Activated naive CD4-positive, alpha-beta T cell treated with anti-CD3 and anti-CD28 coated beads, Interleukin-2, amount 50 U/mL, for 24 hours (primary cell): ENCODE results near the gene CNTN5.

ENCODE experiments used
- H3K27ac Mint-ChIP-seq: one replicate; pipeline ENCODE4 v1.8.0; 2021; ENCODE audit warnings: mild to moderate bottlenecking, mixed read lengths
- H3K27me3 Mint-ChIP-seq: one replicate; pipeline ENCODE4 v1.8.0; 2021; ENCODE audit warnings: mixed read lengths
- H3K36me3 Mint-ChIP-seq: one replicate; pipeline ENCODE4 v1.8.0; 2021; ENCODE audit warnings: mixed read lengths
- H3K4me1 Mint-ChIP-seq: one replicate; pipeline ENCODE4 v1.8.0; 2021; ENCODE audit warnings: mixed read lengths
- H3K4me3 Mint-ChIP-seq: one replicate; pipeline ENCODE4 v1.8.0; 2021; ENCODE audit warnings: mild to moderate bottlenecking, mixed read lengths
- H3K9me3 Mint-ChIP-seq: one replicate; pipeline ENCODE4 v1.8.0; 2021; ENCODE audit warnings: mixed read lengths

The CNTN5 gene

DNA sequence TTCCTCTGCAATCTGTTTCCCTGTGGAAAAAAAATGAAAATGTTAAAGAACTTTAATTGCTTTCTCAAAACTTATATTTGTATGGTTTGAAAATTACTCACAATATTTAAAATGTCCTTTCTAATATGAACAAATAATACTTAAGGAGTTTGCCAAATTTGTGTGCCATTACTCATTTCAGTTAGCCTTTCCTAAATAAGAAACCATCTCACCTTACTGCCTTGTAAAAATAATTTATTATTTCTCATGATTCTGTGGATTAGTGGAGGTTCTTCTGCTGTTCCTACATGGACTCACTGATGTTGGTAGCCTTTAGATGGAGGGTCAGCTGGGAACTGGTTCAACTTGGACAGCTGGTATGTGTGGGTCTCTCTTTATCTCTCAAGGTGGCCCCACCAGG, 428.6 kb downstream of the CNTN5 start:
- Mint-ChIP-seq H3K27me3 (no peaks in the 10 kb centered on the region), H3K36me3 (no peaks in the 10 kb centered on the region), H3K4me1 (no peaks in the 10 kb centered on the region), H3K27ac (no peak overlapping the region), H3K9me3 (peaks cover 7% of the 10 kb centered on the region), H3K4me3 (no peak overlapping the region)

DNA sequence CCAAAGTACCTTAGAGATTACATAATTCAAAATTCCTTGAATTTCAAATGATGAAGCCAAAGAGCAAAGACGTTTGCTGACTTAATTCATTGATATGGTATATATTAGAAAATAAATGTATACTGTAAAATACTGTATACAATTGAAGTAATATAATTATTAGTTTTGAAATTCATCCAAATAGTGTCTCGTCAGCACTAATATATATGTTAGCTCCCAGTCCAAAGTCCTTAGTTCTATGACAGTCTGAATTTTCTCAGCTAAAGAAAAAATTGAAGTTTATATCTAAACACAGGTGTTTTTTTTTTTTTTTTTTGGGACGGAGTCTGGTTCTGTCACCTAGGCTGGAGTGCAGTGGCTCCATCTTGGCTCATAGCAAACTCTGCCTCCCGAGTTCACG, 431.3 kb downstream of the CNTN5 start:
- peaks cover 8% of the 10 kb centered on the region for H3K9me3 Mint-ChIP-seq
- no peak overlapping the region for H3K4me3 Mint-ChIP-seq
- H3K27ac Mint-ChIP-seq = no peak overlapping the region
- no peaks in the 10 kb centered on the region for H3K36me3 Mint-ChIP-seq
- H3K27me3 Mint-ChIP-seq = no peaks in the 10 kb centered on the region
- H3K4me1 Mint-ChIP-seq = no peaks in the 10 kb centered on the region

- H3K36me3 Mint-ChIP-seq = no peaks in the 10 kb centered on the region
- no peak overlapping the region for H3K4me3 Mint-ChIP-seq
- H3K27ac Mint-ChIP-seq = no peak overlapping the region
- no peaks in the 10 kb centered on the region for H3K4me1 Mint-ChIP-seq
- H3K9me3 Mint-ChIP-seq = peaks cover 5% of the 10 kb centered on the region
- no peaks in the 10 kb centered on the region for H3K27me3 Mint-ChIP-seq
Observed at GRCh38 chr11:99461913-99462312, 441.2 kb downstream of the CNTN5 start.

GRCh38 chr11:99464985-99465384, 444.2 kb downstream of the CNTN5 start:
- no peak overlapping the region for H3K4me3 Mint-ChIP-seq
- H3K27ac Mint-ChIP-seq = no peak overlapping the region
- peaks cover 6% of the 10 kb centered on the region for H3K9me3 Mint-ChIP-seq
- no peaks in the 10 kb centered on the region for H3K27me3 Mint-ChIP-seq
- H3K36me3 Mint-ChIP-seq = no peaks in the 10 kb centered on the region
- H3K4me1 Mint-ChIP-seq = no peaks in the 10 kb centered on the region

- H3K4me1 Mint-ChIP-seq = no peaks in the 10 kb centered on the region
- H3K27ac Mint-ChIP-seq = no peak overlapping the region
- no peak overlapping the region for H3K4me3 Mint-ChIP-seq
- H3K27me3 Mint-ChIP-seq = no peaks in the 10 kb centered on the region
- peaks cover 12% of the 10 kb centered on the region for H3K9me3 Mint-ChIP-seq
- no peaks in the 10 kb centered on the region for H3K36me3 Mint-ChIP-seq
Observed at GRCh38 chr11:99489581-99489980, 468.8 kb downstream of the CNTN5 start.

DNA sequence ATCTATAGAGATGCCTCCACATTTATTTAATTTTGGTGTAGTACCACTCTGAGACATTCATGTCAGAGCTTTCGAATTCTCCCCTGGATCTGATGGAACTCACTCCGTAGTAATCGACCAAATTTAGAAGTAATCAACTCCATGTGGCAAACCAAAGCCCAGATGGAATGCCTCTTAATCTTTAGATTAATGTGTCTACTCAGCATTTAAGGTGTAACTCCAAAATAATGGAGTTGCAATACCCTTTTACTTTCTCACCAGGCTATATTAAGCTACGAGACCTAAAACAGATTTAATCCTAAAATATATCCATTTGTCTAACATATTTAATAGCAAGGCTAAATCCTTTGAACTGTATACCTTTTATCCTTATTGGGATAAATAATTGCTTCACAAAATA, 473.3 kb downstream of the CNTN5 start:
- Mint-ChIP-seq H3K4me3 (no peak overlapping the region), H3K36me3 (no peaks in the 10 kb centered on the region), H3K9me3 (peaks cover 12% of the 10 kb centered on the region), H3K27ac (no peak overlapping the region), H3K4me1 (no peaks in the 10 kb centered on the region), H3K27me3 (no peaks in the 10 kb centered on the region)

GRCh38 chr11:99501655-99502054, 480.9 kb downstream of the CNTN5 start:
- Mint-ChIP-seq H3K4me1 (no peaks in the 10 kb centered on the region), H3K36me3 (no peaks in the 10 kb centered on the region), H3K4me3 (no peak overlapping the region), H3K9me3 (peaks cover 16% of the 10 kb centered on the region), H3K27me3 (no peaks in the 10 kb centered on the region), H3K27ac (no peak overlapping the region)

DNA sequence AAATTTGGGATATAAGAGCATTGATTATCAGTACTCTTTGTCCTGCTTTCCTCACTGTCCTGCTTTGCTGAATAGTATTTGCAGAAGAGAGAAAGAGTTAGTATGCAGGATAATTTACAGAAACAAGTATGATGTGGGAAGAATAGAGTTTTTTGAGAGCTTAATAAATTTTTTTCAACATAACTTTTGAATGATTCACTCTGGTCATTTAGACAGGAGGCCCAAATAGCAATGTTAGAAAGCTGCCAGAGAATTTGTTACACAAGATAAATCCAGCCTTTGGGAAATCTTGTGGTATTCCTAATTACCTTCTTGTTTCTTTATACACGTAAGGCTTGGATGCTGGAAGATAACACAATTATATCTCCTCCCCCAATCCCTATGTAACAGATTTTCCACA, 484.6 kb downstream of the CNTN5 start:
- Mint-ChIP-seq H3K4me1 (no peaks in the 10 kb centered on the region), H3K9me3 (peaks cover 10% of the 10 kb centered on the region), H3K4me3 (no peak overlapping the region), H3K27me3 (no peaks in the 10 kb centered on the region), H3K27ac (no peak overlapping the region), H3K36me3 (no peaks in the 10 kb centered on the region)

DNA sequence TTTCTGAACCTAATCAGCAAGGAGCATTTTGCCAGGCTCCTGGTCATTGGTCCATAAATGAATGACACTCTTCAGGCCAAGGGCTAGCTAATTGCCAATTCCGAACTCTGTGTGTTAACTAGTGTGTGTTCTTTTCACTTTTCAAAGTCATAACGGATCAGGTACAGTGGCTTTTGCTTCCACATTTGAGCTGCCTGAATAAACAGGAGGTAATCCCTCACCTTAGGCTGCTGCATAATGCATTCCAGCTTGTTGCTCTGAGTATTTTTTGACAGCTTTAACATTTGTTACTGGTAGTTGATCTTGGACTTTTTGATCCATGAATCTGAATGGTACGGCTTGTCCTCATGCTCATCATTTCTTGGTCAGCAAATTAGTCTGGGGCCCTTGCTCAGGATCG, 485.1 kb downstream of the CNTN5 start:
- Mint-ChIP-seq H3K27me3 (no peaks in the 10 kb centered on the region), H3K9me3 (peaks cover 8% of the 10 kb centered on the region), H3K27ac (no peak overlapping the region), H3K4me1 (no peaks in the 10 kb centered on the region), H3K36me3 (no peaks in the 10 kb centered on the region), H3K4me3 (no peak overlapping the region)

- Mint-ChIP-seq H3K36me3 (no peaks in the 10 kb centered on the region), H3K4me1 (no peaks in the 10 kb centered on the region), H3K4me3 (no peak overlapping the region), H3K27ac (no peak overlapping the region), H3K27me3 (no peaks in the 10 kb centered on the region), H3K9me3 (no peaks in the 10 kb centered on the region)
Observed at GRCh38 chr11:99509863-99510262, 489.1 kb downstream of the CNTN5 start.

DNA sequence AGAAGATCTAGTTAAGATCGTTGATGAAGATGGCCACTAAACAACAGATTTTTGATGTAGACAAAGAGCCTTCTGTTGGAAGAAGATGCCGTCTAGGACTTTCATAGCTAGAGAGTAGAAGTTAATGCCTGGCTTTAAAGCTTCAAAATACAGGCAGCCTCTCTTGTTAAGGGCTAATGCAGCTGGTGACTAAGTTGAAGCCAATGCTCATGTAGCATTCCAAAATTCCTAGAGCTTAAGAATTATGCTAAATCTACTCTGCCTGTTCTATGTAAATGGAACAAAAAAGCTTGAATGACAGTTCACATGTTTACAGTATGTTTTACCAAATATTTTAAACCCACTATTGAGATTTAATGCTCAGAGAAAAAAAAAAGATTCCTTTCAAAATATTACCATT, 492.6 kb downstream of the CNTN5 start:
- Mint-ChIP-seq H3K4me3 (no peak overlapping the region), H3K36me3 (no peaks in the 10 kb centered on the region), H3K4me1 (no peaks in the 10 kb centered on the region), H3K27ac (no peak overlapping the region), H3K27me3 (no peaks in the 10 kb centered on the region), H3K9me3 (no peaks in the 10 kb centered on the region)

DNA sequence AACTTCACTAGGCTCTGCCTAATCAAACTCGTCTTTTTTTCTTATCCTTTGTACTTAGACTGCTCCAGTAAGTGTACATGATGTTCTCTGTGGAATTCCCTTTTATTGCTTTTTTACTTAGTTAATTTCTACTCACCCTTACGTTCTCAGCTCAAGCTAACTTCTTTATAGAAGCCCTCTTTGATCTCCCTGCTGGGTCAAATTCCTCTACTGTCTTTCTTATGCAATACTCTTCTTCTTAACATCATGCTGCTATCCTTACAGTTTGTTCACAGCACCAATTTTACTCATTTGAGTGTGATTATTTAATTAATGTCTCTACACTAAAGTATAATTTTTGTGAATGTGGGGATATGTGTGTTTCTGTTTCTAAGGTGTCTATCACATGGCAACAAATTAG, 498.3 kb downstream of the CNTN5 start:
- no peak overlapping the region for H3K27ac Mint-ChIP-seq
- peaks cover 6% of the 10 kb centered on the region for H3K9me3 Mint-ChIP-seq
- H3K4me1 Mint-ChIP-seq = no peaks in the 10 kb centered on the region
- no peak overlapping the region for H3K4me3 Mint-ChIP-seq
- H3K36me3 Mint-ChIP-seq = no peaks in the 10 kb centered on the region
- no peaks in the 10 kb centered on the region for H3K27me3 Mint-ChIP-seq

- peaks cover 6% of the 10 kb centered on the region for H3K9me3 Mint-ChIP-seq
- no peaks in the 10 kb centered on the region for H3K4me1 Mint-ChIP-seq
- no peak overlapping the region for H3K27ac Mint-ChIP-seq
- H3K36me3 Mint-ChIP-seq = no peaks in the 10 kb centered on the region
- no peak overlapping the region for H3K4me3 Mint-ChIP-seq
- no peaks in the 10 kb centered on the region for H3K27me3 Mint-ChIP-seq
Observed at GRCh38 chr11:99522467-99523173, 501.9 kb downstream of the CNTN5 start.

DNA sequence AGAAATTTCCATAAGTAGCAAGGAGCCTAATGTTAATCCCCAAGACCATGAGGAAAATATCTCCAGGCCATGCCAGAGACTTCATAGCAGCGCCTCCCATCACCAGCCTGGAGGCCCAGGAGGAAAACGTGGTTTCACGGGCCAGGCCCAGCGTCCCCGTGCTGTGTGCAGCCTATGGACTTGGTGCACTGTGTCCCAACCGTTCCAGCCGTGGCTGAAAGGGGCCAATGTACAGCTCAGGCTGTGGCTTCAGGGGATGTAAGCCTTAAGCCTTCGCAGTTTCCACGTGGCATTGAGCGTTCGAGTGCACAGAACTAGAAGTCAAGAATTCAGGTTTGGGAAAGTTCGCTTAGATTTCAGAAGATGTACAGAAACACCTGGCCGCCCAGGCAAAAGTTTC, 510.7 kb downstream of the CNTN5 start:
- H3K9me3 Mint-ChIP-seq = no peaks in the 10 kb centered on the region
- H3K27ac Mint-ChIP-seq = no peak overlapping the region
- H3K36me3 Mint-ChIP-seq = no peaks in the 10 kb centered on the region
- H3K4me1 Mint-ChIP-seq = no peaks in the 10 kb centered on the region
- no peak overlapping the region for H3K4me3 Mint-ChIP-seq
- H3K27me3 Mint-ChIP-seq = no peaks in the 10 kb centered on the region

DNA sequence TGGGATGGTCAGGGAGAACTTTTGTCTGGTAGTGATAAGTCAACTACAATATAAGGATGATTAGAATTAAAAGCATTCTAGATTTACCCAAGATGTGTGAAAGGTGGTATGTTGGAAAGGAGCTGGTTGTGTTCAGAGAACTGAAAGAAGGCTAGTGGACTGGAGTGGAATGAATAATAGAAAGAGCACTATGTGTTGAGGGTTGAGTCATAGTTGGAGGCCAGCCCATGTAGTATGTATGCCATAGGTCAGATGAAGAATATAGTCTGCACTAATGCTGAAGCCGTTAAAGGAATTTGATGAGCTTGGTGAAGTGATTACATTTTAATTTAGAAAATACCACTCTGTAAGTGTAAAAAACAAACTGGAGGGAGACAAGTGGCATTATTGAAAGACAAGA, 514.1 kb downstream of the CNTN5 start:
- Mint-ChIP-seq H3K27ac (no peak overlapping the region), H3K4me3 (no peak overlapping the region), H3K4me1 (no peaks in the 10 kb centered on the region), H3K36me3 (no peaks in the 10 kb centered on the region), H3K9me3 (no peaks in the 10 kb centered on the region), H3K27me3 (no peaks in the 10 kb centered on the region)

DNA sequence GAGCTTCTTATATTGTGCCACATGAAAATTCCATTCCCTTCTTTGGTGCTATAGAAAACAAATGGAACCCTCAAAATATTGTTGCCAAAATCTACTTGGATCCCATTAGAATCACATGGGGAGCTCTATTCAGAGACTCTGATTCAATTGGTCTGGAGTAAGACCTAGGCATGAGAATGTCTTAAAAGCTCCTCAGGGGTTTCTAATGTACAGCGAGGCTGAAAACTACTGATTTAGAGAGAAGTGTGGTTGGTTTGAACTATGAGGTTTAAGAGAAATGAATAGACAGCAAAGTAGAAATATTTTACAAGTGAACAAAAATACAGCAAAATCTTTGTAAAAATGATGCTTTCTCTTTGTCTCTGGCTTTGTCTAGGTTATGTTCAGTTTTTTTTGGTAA, 514.7 kb downstream of the CNTN5 start:
- no peak overlapping the region for H3K27ac Mint-ChIP-seq
- no peak overlapping the region for H3K4me3 Mint-ChIP-seq
- H3K9me3 Mint-ChIP-seq = no peaks in the 10 kb centered on the region
- H3K27me3 Mint-ChIP-seq = no peaks in the 10 kb centered on the region
- H3K36me3 Mint-ChIP-seq = no peaks in the 10 kb centered on the region
- H3K4me1 Mint-ChIP-seq = no peaks in the 10 kb centered on the region

- H3K9me3 Mint-ChIP-seq = no peaks in the 10 kb centered on the region
Observed at GRCh38 chr11:99535819-99536218, 515.1 kb downstream of the CNTN5 start.

More at GRCh38 chr11:99535819-99536218, 515.1 kb downstream of the CNTN5 start:
- Mint-ChIP-seq H3K4me1 (no peaks in the 10 kb centered on the region), H3K27me3 (no peaks in the 10 kb centered on the region), H3K4me3 (no peak overlapping the region), H3K36me3 (no peaks in the 10 kb centered on the region), H3K27ac (no peak overlapping the region)
